ENCODE results near the gene TBC1D26. TPM values are rescaled to one million over a fixed set of nuclear protein-coding genes. Genes with fewer than 3 reads are reported as not detected.

TBC1D26 gene
- total and polyA plus RNA-seq, 2 experiments from 2014 or later, result 0.84 to 2.8 TPM

DNA sequence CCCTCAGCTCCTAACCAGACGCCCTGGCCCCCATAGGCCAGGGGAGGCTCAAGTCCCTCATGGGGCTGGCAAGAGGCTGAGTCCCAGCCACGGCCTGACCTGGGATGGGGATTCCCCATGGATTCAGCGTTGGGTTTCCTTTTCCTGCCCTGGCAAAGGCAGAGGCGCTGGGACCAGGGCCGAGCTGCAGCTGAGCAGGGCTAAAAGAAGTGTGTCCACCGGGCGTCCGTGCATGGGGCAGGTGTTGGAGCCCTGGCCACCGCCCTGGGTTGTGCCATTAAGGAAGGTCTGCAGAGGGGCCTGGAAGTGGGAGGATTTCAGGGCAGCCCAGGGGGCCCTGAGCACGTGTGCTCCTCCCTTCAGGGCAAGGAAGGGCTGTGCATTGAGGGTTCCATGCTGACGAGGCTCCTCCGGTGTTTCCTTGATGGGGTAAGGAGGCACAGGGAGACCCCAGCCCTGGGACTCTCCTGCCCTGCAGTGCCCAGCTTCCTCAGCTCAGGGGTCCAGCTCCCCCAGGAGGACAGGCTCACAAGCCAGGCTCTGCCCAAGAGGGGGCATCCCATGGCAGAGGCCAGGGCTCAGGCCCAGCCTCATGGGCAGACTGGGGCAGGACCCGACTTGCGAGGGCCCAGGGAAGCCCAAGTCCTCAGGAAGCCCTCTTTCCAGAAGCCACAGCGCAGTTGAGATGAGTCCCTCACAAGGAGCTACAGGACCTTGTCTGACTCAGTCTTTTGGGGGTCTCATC, 10.1 kb downstream of the TBC1D26 start (continued):
- TF ChIP-seq, protein P1, sequence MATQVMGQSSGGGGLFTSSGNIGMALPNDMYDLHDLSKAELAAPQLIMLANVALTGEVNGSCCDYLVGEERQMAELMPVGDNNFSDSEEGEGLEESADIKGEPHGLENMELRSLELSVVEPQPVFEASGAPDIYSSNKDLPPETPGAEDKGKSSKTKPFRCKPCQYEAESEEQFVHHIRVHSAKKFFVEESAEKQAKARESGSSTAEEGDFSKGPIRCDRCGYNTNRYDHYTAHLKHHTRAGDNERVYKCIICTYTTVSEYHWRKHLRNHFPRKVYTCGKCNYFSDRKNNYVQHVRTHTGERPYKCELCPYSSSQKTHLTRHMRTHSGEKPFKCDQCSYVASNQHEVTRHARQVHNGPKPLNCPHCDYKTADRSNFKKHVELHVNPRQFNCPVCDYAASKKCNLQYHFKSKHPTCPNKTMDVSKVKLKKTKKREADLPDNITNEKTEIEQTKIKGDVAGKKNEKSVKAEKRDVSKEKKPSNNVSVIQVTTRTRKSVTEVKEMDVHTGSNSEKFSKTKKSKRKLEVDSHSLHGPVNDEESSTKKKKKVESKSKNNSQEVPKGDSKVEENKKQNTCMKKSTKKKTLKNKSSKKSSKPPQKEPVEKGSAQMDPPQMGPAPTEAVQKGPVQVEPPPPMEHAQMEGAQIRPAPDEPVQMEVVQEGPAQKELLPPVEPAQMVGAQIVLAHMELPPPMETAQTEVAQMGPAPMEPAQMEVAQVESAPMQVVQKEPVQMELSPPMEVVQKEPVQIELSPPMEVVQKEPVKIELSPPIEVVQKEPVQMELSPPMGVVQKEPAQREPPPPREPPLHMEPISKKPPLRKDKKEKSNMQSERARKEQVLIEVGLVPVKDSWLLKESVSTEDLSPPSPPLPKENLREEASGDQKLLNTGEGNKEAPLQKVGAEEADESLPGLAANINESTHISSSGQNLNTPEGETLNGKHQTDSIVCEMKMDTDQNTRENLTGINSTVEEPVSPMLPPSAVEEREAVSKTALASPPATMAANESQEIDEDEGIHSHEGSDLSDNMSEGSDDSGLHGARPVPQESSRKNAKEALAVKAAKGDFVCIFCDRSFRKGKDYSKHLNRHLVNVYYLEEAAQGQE (IDR thresholded peaks at IDR 0.05; ENCODE audit: unreplicated experiment), result no peak

DNA sequence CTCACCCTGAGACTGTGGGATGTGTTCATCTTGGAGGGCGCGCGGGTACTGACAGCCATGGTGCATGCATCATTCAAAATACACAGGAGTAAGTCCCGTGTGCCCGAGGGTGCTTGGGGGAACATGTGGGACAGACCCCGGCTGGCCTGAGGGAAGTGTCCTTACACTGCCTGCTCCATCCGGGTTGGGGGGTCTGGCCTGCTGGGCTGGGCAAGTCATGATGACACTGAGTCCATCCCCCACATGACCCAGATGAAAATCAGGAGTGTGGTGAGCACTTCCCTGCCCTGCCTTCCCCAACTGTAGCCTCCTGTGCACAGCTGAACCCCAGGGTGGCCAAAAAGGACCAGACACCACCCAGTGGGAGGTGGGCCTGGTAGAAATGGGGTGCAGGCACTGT, 10.8 kb downstream of the TBC1D26 start:
- Mint-ChIP-seq H3K27ac (no peak overlapping the region), H3K4me3 (no peak overlapping the region), H3K9me3 (peaks cover 5% of the 10 kb centered on the region; the same call in 2 of the 3 replicates), H3K36me3 (ENCODE audit: low read depth) (no peaks in the 10 kb centered on the region), H3K27me3 (ENCODE audit: insufficient read depth, low read depth, poor library complexity) (peaks cover 3% of the 10 kb centered on the region), H3K4me1 (no peaks in the 10 kb centered on the region)
- no peak for DNase-seq (ENCODE audit: low spot score)
- H3K79me2 ChIP-seq (replicated peaks; ENCODE audit: insufficient read depth), result no peaks in the 10 kb centered on the region
- H3K4me1 ChIP-seq (ENCODE audit: insufficient read depth), result no peaks in the 10 kb centered on the region; the same call in 1 of the 2 replicates
- H3F3A ChIP-seq (replicated peaks; ENCODE audit: low read depth), result no peaks in the 10 kb centered on the region
- no peaks in the 10 kb centered on the region for H4K20me1 ChIP-seq (replicated peaks; ENCODE audit: insufficient read depth)
- no peak for ATAC-seq
- no peak overlapping the region for H3K27ac ChIP-seq (ENCODE audit: low read depth)
- no peak for TF ChIP-seq EZH2phosphoT487 (IDR thresholded peaks at IDR 0.05; ENCODE audit: unreplicated experiment)
- no peak for TF ChIP-seq STAT1 (IDR thresholded peaks at IDR 0.05; ENCODE audit: unreplicated experiment)
- no peak for TF ChIP-seq EZH2 (IDR thresholded peaks at IDR 0.05; ENCODE audit: low read depth, unreplicated experiment)
- TF ChIP-seq, protein P2, sequence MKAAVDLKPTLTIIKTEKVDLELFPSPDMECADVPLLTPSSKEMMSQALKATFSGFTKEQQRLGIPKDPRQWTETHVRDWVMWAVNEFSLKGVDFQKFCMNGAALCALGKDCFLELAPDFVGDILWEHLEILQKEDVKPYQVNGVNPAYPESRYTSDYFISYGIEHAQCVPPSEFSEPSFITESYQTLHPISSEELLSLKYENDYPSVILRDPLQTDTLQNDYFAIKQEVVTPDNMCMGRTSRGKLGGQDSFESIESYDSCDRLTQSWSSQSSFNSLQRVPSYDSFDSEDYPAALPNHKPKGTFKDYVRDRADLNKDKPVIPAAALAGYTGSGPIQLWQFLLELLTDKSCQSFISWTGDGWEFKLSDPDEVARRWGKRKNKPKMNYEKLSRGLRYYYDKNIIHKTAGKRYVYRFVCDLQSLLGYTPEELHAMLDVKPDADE (IDR thresholded peaks at IDR 0.05), result no peak
- TF ChIP-seq, protein P3, sequence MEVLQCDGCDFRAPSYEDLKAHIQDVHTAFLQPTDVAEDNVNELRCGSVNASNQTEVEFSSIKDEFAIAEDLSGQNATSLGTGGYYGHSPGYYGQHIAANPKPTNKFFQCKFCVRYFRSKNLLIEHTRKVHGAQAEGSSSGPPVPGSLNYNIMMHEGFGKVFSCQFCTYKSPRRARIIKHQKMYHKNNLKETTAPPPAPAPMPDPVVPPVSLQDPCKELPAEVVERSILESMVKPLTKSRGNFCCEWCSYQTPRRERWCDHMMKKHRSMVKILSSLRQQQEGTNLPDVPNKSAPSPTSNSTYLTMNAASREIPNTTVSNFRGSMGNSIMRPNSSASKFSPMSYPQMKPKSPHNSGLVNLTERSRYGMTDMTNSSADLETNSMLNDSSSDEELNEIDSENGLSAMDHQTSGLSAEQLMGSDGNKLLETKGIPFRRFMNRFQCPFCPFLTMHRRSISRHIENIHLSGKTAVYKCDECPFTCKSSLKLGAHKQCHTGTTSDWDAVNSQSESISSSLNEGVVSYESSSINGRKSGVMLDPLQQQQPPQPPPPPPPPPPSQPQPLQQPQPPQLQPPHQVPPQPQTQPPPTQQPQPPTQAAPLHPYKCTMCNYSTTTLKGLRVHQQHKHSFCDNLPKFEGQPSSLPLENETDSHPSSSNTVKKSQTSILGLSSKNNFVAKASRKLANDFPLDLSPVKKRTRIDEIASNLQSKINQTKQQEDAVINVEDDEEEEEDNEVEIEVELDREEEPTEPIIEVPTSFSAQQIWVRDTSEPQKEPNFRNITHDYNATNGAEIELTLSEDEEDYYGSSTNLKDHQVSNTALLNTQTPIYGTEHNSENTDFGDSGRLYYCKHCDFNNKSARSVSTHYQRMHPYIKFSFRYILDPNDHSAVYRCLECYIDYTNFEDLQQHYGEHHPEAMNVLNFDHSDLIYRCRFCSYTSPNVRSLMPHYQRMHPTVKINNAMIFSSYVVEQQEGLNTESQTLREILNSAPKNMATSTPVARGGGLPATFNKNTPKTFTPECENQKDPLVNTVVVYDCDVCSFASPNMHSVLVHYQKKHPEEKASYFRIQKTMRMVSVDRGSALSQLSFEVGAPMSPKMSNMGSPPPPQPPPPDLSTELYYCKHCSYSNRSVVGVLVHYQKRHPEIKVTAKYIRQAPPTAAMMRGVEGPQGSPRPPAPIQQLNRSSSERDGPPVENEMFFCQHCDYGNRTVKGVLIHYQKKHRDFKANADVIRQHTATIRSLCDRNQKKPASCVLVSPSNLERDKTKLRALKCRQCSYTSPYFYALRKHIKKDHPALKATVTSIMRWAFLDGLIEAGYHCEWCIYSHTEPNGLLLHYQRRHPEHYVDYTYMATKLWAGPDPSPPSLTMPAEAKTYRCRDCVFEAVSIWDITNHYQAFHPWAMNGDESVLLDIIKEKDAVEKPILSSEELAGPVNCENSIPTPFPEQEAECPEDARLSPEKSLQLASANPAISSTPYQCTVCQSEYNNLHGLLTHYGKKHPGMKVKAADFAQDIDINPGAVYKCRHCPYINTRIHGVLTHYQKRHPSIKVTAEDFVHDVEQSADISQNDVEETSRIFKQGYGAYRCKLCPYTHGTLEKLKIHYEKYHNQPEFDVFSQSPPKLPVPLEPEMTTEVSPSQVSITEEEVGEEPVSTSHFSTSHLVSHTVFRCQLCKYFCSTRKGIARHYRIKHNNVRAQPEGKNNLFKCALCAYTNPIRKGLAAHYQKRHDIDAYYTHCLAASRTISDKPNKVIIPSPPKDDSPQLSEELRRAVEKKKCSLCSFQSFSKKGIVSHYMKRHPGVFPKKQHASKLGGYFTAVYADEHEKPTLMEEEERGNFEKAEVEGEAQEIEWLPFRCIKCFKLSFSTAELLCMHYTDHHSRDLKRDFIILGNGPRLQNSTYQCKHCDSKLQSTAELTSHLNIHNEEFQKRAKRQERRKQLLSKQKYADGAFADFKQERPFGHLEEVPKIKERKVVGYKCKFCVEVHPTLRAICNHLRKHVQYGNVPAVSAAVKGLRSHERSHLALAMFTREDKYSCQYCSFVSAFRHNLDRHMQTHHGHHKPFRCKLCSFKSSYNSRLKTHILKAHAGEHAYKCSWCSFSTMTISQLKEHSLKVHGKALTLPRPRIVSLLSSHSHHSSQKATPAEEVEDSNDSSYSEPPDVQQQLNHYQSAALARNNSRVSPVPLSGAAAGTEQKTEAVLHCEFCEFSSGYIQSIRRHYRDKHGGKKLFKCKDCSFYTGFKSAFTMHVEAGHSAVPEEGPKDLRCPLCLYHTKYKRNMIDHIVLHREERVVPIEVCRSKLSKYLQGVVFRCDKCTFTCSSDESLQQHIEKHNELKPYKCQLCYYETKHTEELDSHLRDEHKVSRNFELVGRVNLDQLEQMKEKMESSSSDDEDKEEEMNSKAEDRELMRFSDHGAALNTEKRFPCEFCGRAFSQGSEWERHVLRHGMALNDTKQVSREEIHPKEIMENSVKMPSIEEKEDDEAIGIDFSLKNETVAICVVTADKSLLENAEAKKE (CRISPR knock-in tag; IDR thresholded peaks at IDR 0.05), result no peak
- TF ChIP-seq NANOG (IDR thresholded peaks at IDR 0.05; ENCODE audit: borderline replicate concordance), result no peak
- no peak for TF ChIP-seq ZNF114 (CRISPR knock-in tag; IDR thresholded peaks at IDR 0.05)
- TF ChIP-seq, protein P4, sequence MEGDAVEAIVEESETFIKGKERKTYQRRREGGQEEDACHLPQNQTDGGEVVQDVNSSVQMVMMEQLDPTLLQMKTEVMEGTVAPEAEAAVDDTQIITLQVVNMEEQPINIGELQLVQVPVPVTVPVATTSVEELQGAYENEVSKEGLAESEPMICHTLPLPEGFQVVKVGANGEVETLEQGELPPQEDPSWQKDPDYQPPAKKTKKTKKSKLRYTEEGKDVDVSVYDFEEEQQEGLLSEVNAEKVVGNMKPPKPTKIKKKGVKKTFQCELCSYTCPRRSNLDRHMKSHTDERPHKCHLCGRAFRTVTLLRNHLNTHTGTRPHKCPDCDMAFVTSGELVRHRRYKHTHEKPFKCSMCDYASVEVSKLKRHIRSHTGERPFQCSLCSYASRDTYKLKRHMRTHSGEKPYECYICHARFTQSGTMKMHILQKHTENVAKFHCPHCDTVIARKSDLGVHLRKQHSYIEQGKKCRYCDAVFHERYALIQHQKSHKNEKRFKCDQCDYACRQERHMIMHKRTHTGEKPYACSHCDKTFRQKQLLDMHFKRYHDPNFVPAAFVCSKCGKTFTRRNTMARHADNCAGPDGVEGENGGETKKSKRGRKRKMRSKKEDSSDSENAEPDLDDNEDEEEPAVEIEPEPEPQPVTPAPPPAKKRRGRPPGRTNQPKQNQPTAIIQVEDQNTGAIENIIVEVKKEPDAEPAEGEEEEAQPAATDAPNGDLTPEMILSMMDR (conservative IDR thresholded peaks at IDR 0.05; ENCODE audit: low read depth in 2 of 2), result no peak
- no peak for TF ChIP-seq POLR2AphosphoS5 (IDR thresholded peaks at IDR 0.05; ENCODE audit: low read depth)
- no peak for TF ChIP-seq ZNF331 (CRISPR knock-in tag; IDR thresholded peaks at IDR 0.05; ENCODE audit: low read depth)
- TF ChIP-seq CREB1 (CRISPR knock-in tag; IDR thresholded peaks at IDR 0.05; ENCODE audit: low read depth), result no peak
- TF ChIP-seq JUNB (IDR thresholded peaks at IDR 0.05; ENCODE audit: unreplicated experiment), result no peak
- H2AFZ ChIP-seq, result no peak overlapping the region
- H3K9me2 ChIP-seq (ENCODE audit: insufficient read depth), result no peaks in the 10 kb centered on the region
- no peak overlapping the region for H3K4me3 ChIP-seq
- no peaks in the 10 kb centered on the region for H3K36me3 ChIP-seq (ENCODE audit: insufficient read depth)
- no peaks in the 10 kb centered on the region for H3K27me3 ChIP-seq (ENCODE audit: insufficient read depth)
- H3K4me2 ChIP-seq, result no peak overlapping the region
